WTC11 (cell line): Measurements from ENCODE around the gene FGD2. TPM values are rescaled to one million over a fixed set of nuclear protein-coding genes. Genes with fewer than 3 reads are reported as not detected.
A peak's percentile ranks its signal among the peaks of the same experiment; 100 is the strongest.

Experiments
- ATAC-seq: fragments of 200-7000 bp; cut with Tn5 transposase; 2 replicates; pipeline ENCODE4 v1.10.0; 2021; ENCODE audit warnings: mild to moderate bottlenecking, moderate library complexity
- CTCF ChIA-PET: fragments of 300-600 bp; sonication (Branson Sonifier 250); formaldehyde crosslinking; loops from one replicate; lab custom pipeline; 2021; ENCODE audit warnings: antibody characterized with exemption; lab: Charles Lee
- POLR2A ChIA-PET: fragments of 350-600 bp; sonication (Branson Sonifier 250); formaldehyde crosslinking; loops from one replicate; lab custom pipeline; 2021; ENCODE audit warnings: antibody characterized with exemption; lab: Charles Lee
- DNase-seq: peaks from one replicate; pipeline ENCODE4 v3.0.0; 2021; ENCODE audit warnings: low spot score
- H3K27ac Mint-ChIP-seq: 2 replicates; pipeline ENCODE4 v1.8.0; 2021; ENCODE audit warnings: mixed read lengths
- H3K27me3 Mint-ChIP-seq: 2 replicates; pipeline ENCODE4 v1.8.0; 2021; ENCODE audit warnings: low read depth, mild to moderate bottlenecking, moderate library complexity, mixed read lengths
- H3K36me3 Mint-ChIP-seq: 2 replicates; pipeline ENCODE4 v1.8.0; 2021; ENCODE audit warnings: mixed read lengths
- H3K4me1 Mint-ChIP-seq: 2 replicates; pipeline ENCODE4 v1.8.0; 2022; ENCODE audit warnings: mixed read lengths
- H3K4me3 Mint-ChIP-seq: 2 replicates; pipeline ENCODE4 v1.8.0; 2021; ENCODE audit warnings: mild to moderate bottlenecking, moderate library complexity, mixed read lengths
- H3K9me3 Mint-ChIP-seq: 2 replicates; pipeline ENCODE4 v1.8.0; 2021; ENCODE audit warnings: mixed read lengths
- ESRRA ChIP-seq: sonication (generic); formaldehyde crosslinking; IDR thresholded peaks from 2 replicates; pipeline ENCODE4 v1.8.1; 2022; ENCODE audit warnings: mild to moderate bottlenecking, missing genetic modification reagents, borderline replicate concordance
- ETV6 ChIP-seq: sonication (generic); formaldehyde crosslinking; IDR thresholded peaks from 2 replicates; pipeline ENCODE4 v1.8.1; 2022; ENCODE audit warnings: mild to moderate bottlenecking, missing genetic modification reagents
- HMGA2 ChIP-seq: fragments of 250-450 bp; sonication (Bioruptor Pico); IDR thresholded peaks from 2 replicates; pipeline ENCODE4 v1.4.0; 2021; ENCODE audit warnings: mild to moderate bottlenecking, moderate library complexity
- KAT7 ChIP-seq: sonication (generic); formaldehyde crosslinking; IDR thresholded peaks from 2 replicates; pipeline ENCODE4 v1.8.1; 2023; ENCODE audit warnings: missing genetic modification reagents, mild to moderate bottlenecking, borderline replicate concordance
- MXD4 ChIP-seq: fragments of 250-450 bp; sonication (Bioruptor Pico); IDR thresholded peaks from 2 replicates; pipeline ENCODE4 v1.8.0; 2021; ENCODE audit warnings: mild to moderate bottlenecking, moderate library complexity, borderline replicate concordance
- SMAD3 ChIP-seq: sonication (generic); formaldehyde crosslinking; IDR thresholded peaks from 2 replicates; pipeline ENCODE4 v1.8.0; 2022; ENCODE audit warnings: missing genetic modification reagents, mild to moderate bottlenecking, borderline replicate concordance
- ZNF219 ChIP-seq: sonication (generic); formaldehyde crosslinking; IDR thresholded peaks from 2 replicates; pipeline ENCODE4 v1.8.0; 2023; ENCODE audit warnings: missing genetic modification reagents, mild to moderate bottlenecking, borderline replicate concordance
- ZNF416 ChIP-seq: fragments of 250-450 bp; sonication (Bioruptor Pico); IDR thresholded peaks from 2 replicates; pipeline ENCODE4 v1.9.0; 2021; ENCODE audit warnings: mild to moderate bottlenecking, inconsistent platforms
- ZNF423 ChIP-seq: fragments of 250-450 bp; sonication (Bioruptor Pico); IDR thresholded peaks from 2 replicates; pipeline ENCODE4 v2.1.2; 2022; ENCODE audit warnings: mild to moderate bottlenecking, moderate library complexity
- total RNA-seq: library from RNA; stranded (reverse); gene quantifications from 3 replicates; pipeline ENCODE4 v1.2.3, GENCODE V29; 2021
- TF ChIP-seq, protein P1 (sequence below): fragments of 250-450 bp; sonication (Bioruptor Pico); IDR thresholded peaks from 2 replicates; pipeline ENCODE4 v1.9.0; 2021; ENCODE audit warnings: moderate library complexity, mild to moderate bottlenecking, inconsistent platforms, borderline replicate concordance
- TF ChIP-seq, protein P2 (sequence below): sonication (generic); formaldehyde crosslinking; IDR thresholded peaks from 2 replicates; pipeline ENCODE4 v1.8.1; 2023; ENCODE audit warnings: mild to moderate bottlenecking, missing genetic modification reagents, moderate library complexity
- TF ChIP-seq, protein P3 (sequence below): sonication (generic); formaldehyde crosslinking; IDR thresholded peaks from 2 replicates; pipeline ENCODE4 v1.8.1; 2022; ENCODE audit warnings: missing genetic modification reagents, borderline replicate concordance
- TF ChIP-seq, protein P4 (sequence below): sonication (generic); formaldehyde crosslinking; IDR thresholded peaks from 2 replicates; pipeline ENCODE4 v1.8.0; 2022; ENCODE audit warnings: missing genetic modification reagents
- TF ChIP-seq, protein P5 (sequence below): sonication (generic); formaldehyde crosslinking; IDR thresholded peaks from 2 replicates; pipeline ENCODE4 v1.8.0; 2022; ENCODE audit warnings: mild to moderate bottlenecking, missing genetic modification reagents
- TF ChIP-seq, protein P6 (sequence below): sonication (generic); formaldehyde crosslinking; IDR thresholded peaks from 2 replicates; pipeline ENCODE4 v1.8.0; 2023; ENCODE audit warnings: missing genetic modification reagents, mild to moderate bottlenecking, borderline replicate concordance

Gene FGD2
- total RNA-seq, 1 experiment from 2014 or later, result 0.31 TPM

DNA sequence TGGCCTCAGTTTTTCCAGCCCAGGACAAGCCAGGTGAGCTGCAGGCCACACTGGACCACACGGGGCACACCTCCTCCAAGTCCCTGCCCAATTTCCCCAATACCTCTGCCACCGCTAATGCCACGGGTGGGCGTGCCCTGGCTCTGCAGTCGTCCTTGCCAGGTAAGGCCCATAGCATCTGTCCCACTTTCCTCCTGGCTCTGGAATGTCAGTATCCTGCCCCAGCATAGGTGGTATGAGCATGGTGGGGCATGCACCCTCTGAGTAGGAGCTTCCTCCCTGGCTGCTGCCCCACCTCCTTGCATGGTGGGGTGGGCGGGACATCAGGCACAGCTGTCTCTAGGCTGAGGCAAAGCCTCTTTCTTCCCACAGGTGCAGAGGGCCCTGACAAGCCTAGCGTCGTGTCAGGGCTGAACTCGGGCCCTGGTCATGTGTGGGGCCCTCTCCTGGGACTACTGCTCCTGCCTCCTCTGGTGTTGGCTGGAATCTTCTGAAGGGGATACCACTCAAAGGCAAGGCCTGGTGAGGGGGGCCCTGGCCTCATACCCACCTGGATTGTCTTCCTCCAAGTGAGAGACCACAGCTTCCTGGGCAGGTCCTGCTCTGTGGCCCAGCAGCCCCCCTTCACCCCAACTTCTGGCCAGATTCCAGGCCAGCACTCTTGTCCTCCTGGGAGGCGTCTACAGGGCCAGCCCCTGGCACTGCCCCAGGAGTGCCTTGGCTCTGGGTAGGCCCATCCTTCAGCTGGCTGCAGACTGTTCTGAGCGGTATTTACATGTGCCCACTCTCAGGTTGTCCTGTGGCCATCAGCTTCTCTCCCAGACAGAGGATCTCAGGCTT, 41.8 kb upstream of the FGD2 start:
- TF ChIP-seq ESRRA (CRISPR knock-in tag) (no peak), ZNF416 (CRISPR knock-in tag) (no peak), ZNF219 (no peak)
- TF ChIP-seq, protein P1, sequence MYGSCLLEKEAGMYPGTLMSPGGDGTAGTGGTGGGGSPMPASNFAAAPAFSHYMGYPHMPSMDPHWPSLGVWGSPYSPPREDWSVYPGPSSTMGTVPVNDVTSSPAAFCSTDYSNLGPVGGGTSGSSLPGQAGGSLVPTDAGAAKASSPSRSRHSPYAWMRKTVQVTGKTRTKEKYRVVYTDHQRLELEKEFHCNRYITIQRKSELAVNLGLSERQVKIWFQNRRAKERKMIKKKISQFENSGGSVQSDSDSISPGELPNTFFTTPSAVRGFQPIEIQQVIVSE (CRISPR knock-in tag), result no peak
- TF ChIP-seq, protein P2, sequence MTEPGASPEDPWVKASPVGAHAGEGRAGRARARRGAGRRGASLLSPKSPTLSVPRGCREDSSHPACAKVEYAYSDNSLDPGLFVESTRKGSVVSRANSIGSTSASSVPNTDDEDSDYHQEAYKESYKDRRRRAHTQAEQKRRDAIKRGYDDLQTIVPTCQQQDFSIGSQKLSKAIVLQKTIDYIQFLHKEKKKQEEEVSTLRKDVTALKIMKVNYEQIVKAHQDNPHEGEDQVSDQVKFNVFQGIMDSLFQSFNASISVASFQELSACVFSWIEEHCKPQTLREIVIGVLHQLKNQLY (CRISPR knock-in tag), result no peak
- H3K4me1 Mint-ChIP-seq, result peaks cover 15% of the 10 kb centered on the region
- H3K36me3 Mint-ChIP-seq, result peaks cover 10% of the 10 kb centered on the region
- H3K27me3 Mint-ChIP-seq, result no peaks in the 10 kb centered on the region
- DNase-seq, result peak; percentile 21
- ChIA-PET CTCF (interaction anchor here (0.5 to 2.5 kb wide), 12 partner anchors 14 to 362 kb away, joined by 3 to 12 read pairs (median 4); partner anchors contain the start of genes C6orf89 and PPIL1), POLR2A (no interaction called here)
- ATAC-seq, result peak; percentile 7; the same call in 1 of the 2 replicates
- peak overlapping the region; percentile 37 for H3K27ac Mint-ChIP-seq
- no peak overlapping the region for H3K4me3 Mint-ChIP-seq
- H3K9me3 Mint-ChIP-seq, result no peaks in the 10 kb centered on the region

DNA sequence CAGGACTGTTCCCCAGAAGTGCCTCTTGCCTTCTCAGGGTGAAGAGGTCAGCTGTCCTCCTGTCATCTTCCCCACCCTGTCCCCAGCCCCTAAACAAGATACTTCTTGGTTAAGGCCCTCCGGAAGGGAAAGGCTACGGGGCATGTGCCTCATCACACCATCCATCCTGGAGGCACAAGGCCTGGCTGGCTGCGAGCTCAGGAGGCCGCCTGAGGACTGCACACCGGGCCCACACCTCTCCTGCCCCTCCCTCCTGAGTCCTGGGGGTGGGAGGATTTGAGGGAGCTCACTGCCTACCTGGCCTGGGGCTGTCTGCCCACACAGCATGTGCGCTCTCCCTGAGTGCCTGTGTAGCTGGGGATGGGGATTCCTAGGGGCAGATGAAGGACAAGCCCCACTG, 41.1 kb upstream of the FGD2 start:
- Mint-ChIP-seq H3K4me1 (peaks cover 15% of the 10 kb centered on the region), H3K4me3 (no peak overlapping the region), H3K27me3 (no peaks in the 10 kb centered on the region), H3K36me3 (peaks cover 16% of the 10 kb centered on the region), H3K27ac (no peak overlapping the region), H3K9me3 (no peaks in the 10 kb centered on the region)
- peak; percentile 8 for DNase-seq
- ChIA-PET CTCF (interaction anchor here (0.5 to 2.5 kb wide), 6 partner anchors 50 to 187 kb away, joined by 3 to 12 read pairs (median 4); partner anchors contain the start of gene C6orf89), POLR2A (no interaction called here)
- TF ChIP-seq MXD4 (CRISPR knock-in tag) (no peak), SMAD3 (CRISPR knock-in tag) (no peak), ETV6 (CRISPR knock-in tag) (no peak), HMGA2 (no peak), ZNF423 (CRISPR knock-in tag) (no peak)
- TF ChIP-seq, protein P3, sequence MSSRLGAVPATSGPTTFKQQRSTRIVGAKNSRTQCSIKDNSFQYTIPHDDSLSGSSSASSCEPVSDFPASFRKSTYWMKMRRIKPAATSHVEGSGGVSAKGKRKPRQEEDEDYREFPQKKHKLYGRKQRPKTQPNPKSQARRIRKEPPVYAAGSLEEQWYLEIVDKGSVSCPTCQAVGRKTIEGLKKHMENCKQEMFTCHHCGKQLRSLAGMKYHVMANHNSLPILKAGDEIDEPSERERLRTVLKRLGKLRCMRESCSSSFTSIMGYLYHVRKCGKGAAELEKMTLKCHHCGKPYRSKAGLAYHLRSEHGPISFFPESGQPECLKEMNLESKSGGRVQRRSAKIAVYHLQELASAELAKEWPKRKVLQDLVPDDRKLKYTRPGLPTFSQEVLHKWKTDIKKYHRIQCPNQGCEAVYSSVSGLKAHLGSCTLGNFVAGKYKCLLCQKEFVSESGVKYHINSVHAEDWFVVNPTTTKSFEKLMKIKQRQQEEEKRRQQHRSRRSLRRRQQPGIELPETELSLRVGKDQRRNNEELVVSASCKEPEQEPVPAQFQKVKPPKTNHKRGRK (CRISPR knock-in tag), result no peak
- TF ChIP-seq, protein P4, sequence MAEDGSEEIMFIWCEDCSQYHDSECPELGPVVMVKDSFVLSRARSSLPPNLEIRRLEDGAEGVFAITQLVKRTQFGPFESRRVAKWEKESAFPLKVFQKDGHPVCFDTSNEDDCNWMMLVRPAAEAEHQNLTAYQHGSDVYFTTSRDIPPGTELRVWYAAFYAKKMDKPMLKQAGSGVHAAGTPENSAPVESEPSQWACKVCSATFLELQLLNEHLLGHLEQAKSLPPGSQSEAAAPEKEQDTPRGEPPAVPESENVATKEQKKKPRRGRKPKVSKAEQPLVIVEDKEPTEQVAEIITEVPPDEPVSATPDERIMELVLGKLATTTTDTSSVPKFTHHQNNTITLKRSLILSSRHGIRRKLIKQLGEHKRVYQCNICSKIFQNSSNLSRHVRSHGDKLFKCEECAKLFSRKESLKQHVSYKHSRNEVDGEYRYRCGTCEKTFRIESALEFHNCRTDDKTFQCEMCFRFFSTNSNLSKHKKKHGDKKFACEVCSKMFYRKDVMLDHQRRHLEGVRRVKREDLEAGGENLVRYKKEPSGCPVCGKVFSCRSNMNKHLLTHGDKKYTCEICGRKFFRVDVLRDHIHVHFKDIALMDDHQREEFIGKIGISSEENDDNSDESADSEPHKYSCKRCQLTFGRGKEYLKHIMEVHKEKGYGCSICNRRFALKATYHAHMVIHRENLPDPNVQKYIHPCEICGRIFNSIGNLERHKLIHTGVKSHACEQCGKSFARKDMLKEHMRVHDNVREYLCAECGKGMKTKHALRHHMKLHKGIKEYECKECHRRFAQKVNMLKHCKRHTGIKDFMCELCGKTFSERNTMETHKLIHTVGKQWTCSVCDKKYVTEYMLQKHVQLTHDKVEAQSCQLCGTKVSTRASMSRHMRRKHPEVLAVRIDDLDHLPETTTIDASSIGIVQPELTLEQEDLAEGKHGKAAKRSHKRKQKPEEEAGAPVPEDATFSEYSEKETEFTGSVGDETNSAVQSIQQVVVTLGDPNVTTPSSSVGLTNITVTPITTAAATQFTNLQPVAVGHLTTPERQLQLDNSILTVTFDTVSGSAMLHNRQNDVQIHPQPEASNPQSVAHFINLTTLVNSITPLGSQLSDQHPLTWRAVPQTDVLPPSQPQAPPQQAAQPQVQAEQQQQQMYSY (CRISPR knock-in tag), result no peak
- ATAC-seq, result no peak

DNA sequence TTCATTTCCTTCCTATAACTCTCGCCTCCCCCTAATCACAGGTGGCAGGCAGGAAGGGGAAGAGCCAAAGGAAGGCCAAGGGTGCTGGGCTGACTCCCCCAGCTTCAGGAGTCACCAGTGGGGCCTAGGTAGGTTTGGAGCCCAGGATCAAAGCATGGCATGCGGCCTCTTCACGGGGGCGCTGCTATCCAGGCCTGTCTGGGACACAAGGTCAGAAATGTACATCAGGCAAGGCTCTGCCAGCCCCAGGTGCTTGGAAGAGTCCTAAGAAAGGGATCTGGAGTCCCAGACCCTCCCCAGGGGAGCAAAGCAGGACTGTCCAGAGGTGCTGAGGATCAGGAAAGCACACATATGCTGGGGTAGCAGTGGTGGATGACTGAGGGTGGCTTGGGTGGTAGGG, 40.5 kb upstream of the FGD2 start:
- H3K4me1 Mint-ChIP-seq, result peaks cover 15% of the 10 kb centered on the region
- DNase-seq (peak; percentile 1), ATAC-seq (no peak)
- peaks cover 22% of the 10 kb centered on the region for H3K36me3 Mint-ChIP-seq
- peak overlapping the region; percentile 20; the same call in 1 of the 2 replicates for H3K27ac Mint-ChIP-seq
- no peaks in the 10 kb centered on the region for H3K9me3 Mint-ChIP-seq
- POLR2A ChIA-PET, result no interaction called here
- CTCF ChIA-PET, result interaction anchor here (1.2 to 2.5 kb wide), 4 partner anchors 50 to 79 kb away, joined by 3 to 12 read pairs (median 7); partner anchors contain the start of gene C6orf89
- H3K27me3 Mint-ChIP-seq, result no peaks in the 10 kb centered on the region
- H3K4me3 Mint-ChIP-seq, result no peak overlapping the region
- TF ChIP-seq, protein P5, sequence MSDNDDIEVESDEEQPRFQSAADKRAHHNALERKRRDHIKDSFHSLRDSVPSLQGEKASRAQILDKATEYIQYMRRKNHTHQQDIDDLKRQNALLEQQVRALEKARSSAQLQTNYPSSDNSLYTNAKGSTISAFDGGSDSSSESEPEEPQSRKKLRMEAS, result no peak
- TF ChIP-seq ZNF423 (CRISPR knock-in tag) (no peak), KAT7 (no peak), ZNF219 (no peak)
- TF ChIP-seq, protein P6, sequence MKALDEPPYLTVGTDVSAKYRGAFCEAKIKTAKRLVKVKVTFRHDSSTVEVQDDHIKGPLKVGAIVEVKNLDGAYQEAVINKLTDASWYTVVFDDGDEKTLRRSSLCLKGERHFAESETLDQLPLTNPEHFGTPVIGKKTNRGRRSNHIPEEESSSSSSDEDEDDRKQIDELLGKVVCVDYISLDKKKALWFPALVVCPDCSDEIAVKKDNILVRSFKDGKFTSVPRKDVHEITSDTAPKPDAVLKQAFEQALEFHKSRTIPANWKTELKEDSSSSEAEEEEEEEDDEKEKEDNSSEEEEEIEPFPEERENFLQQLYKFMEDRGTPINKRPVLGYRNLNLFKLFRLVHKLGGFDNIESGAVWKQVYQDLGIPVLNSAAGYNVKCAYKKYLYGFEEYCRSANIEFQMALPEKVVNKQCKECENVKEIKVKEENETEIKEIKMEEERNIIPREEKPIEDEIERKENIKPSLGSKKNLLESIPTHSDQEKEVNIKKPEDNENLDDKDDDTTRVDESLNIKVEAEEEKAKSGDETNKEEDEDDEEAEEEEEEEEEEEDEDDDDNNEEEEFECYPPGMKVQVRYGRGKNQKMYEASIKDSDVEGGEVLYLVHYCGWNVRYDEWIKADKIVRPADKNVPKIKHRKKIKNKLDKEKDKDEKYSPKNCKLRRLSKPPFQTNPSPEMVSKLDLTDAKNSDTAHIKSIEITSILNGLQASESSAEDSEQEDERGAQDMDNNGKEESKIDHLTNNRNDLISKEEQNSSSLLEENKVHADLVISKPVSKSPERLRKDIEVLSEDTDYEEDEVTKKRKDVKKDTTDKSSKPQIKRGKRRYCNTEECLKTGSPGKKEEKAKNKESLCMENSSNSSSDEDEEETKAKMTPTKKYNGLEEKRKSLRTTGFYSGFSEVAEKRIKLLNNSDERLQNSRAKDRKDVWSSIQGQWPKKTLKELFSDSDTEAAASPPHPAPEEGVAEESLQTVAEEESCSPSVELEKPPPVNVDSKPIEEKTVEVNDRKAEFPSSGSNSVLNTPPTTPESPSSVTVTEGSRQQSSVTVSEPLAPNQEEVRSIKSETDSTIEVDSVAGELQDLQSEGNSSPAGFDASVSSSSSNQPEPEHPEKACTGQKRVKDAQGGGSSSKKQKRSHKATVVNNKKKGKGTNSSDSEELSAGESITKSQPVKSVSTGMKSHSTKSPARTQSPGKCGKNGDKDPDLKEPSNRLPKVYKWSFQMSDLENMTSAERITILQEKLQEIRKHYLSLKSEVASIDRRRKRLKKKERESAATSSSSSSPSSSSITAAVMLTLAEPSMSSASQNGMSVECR (CRISPR knock-in tag), result no peak
